Measurements from ENCODE around the gene POLR3E.

The POLR3E gene

GRCh38 chr16:22260490-22260889, 36.7 kb upstream of the POLR3E start:
- in situ Hi-C loops (cut with MboI; ENCODE audit: low pct_unique_long_range_greater_than_20kb, low sequenced_read_pairs, unreplicated experiment) = no loop called here
- TF ChIP-seq CTCF (IDR thresholded peaks at IDR 0.05; ENCODE audit: extremely low read depth, insufficient read depth, missing control alignments) = no peak
- no peak for DNase-seq (ENCODE audit: low spot score)

- in situ Hi-C loops (cut with MboI; ENCODE audit: low pct_unique_long_range_greater_than_20kb, low sequenced_read_pairs, unreplicated experiment) = no loop called here
- TF ChIP-seq CTCF (IDR thresholded peaks at IDR 0.05; ENCODE audit: extremely low read depth, insufficient read depth, missing control alignments) = no peak
- no peak for DNase-seq (ENCODE audit: low spot score)
Observed at GRCh38 chr16:22262460-22262859, 34.7 kb upstream of the POLR3E start.

DNA sequence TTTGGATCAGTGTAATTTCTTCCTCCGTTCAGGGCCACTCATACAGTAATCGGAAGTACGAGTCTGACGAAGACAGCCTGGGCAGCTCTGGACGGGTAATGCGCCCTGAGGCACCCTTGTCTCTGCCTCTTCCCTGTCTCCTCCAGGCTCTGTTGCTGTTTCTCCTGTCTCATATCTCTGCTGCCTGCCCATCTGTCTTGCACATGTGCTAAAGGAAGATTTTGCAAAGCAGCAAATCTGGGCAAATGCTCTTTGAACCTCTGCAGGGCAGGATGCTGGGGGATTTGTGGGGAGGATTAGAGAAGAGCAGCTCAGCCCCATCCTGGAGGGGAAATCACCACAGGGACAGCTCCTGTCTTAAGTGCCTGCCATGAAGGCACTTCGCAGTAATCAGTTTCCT, 32.4 kb upstream of the POLR3E start:
- in situ Hi-C loops (cut with MboI; ENCODE audit: low pct_unique_long_range_greater_than_20kb, low sequenced_read_pairs, unreplicated experiment) = no loop called here
- TF ChIP-seq CTCF (IDR thresholded peaks at IDR 0.05; ENCODE audit: extremely low read depth, insufficient read depth, missing control alignments) = no peak
- DNase-seq (ENCODE audit: low spot score) = no peak

DNA sequence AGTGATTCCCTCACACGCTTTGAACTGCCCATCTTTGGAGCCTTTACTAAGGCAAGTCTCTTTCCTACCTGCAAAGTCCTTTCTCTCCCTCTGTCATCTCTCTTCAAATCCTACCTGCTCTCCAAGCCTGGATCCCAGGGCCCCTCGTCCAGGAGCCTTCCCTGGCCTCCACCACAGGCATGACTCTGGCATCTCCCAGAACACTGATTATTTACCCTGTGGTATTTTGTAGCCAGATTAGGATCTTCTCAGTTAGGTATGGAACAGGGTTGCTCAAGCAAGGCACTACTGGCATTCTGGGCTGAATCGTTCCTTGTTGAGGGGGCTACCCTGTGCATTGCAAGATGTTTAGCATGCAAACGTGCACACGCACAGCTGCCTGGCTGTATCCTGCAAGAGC, 31.9 kb upstream of the POLR3E start:
- TF ChIP-seq CTCF (IDR thresholded peaks at IDR 0.05; ENCODE audit: extremely low read depth, insufficient read depth, missing control alignments) = no peak
- no peak for DNase-seq (ENCODE audit: low spot score)
- in situ Hi-C loops (cut with MboI; ENCODE audit: low pct_unique_long_range_greater_than_20kb, low sequenced_read_pairs, unreplicated experiment) = no loop called here

DNA sequence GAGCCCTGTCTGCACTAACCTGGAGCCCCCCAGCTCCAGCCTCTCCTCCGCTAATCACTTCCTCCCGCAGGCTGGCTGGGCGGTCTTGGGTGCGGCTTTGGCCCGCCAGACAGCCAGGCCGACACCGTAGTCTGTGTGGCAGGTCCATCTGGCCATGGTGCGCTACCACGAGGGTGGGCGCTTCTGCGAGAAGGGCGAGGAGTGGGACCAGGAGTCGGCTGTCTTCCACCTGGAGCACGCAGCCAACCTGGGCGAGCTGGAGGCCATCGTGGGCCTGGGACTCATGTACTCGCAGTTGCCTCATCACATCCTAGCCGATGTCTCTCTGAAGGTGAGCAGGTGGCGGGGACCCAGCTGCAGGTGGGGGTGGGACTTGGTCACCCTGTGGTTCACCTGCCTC, 30.7 kb upstream of the POLR3E start:
- in situ Hi-C loops (cut with MboI; ENCODE audit: low pct_unique_long_range_greater_than_20kb, low sequenced_read_pairs, unreplicated experiment) = no loop called here
- no peak for DNase-seq (ENCODE audit: low spot score)
- no peak for TF ChIP-seq CTCF (IDR thresholded peaks at IDR 0.05; ENCODE audit: extremely low read depth, insufficient read depth, missing control alignments)

DNA sequence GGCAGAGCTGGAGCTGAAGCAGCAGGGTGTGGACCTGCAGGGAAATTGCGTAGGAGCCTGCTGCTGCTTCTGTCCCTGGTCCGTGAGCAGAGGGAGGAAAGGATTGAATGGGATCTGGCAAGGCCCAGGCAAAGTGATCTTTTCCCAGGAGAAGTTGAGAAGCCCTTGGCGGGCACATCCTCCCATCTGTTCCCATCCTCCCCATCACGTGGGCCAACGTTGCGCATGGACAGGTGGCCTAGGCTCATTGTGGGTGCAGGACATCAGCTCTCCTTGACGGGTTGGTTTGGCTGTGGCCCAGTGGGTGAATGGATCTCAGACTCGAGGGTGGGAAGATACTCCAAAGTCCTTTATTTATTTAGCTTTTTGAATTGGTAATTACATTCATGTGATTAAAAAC, 29.4 kb upstream of the POLR3E start:
- DNase-seq (ENCODE audit: low spot score) = no peak
- in situ Hi-C loops (cut with MboI; ENCODE audit: low pct_unique_long_range_greater_than_20kb, low sequenced_read_pairs, unreplicated experiment) = no loop called here
- no peak for TF ChIP-seq CTCF (IDR thresholded peaks at IDR 0.05; ENCODE audit: extremely low read depth, insufficient read depth, missing control alignments)

- no peak for TF ChIP-seq CTCF (IDR thresholded peaks at IDR 0.05; ENCODE audit: extremely low read depth, insufficient read depth, missing control alignments)
- DNase-seq (ENCODE audit: low spot score) = no peak
- in situ Hi-C loops (cut with MboI; ENCODE audit: low pct_unique_long_range_greater_than_20kb, low sequenced_read_pairs, unreplicated experiment) = no loop called here
Observed at GRCh38 chr16:22270525-22270924, 26.7 kb upstream of the POLR3E start.

All from GM13977 (cell line).